ENCODE data around the gene ZNF133. TPM values are rescaled to one million over a fixed set of nuclear protein-coding genes. Genes with fewer than 3 reads are reported as not detected.
"Not testable (repeated sequence)": the region's sequence is repeated elsewhere in the genome, so short reads cannot be mapped to it uniquely, and the experiment has no call there.

ZNF133 gene
- total RNA-seq, 1 donor: 1.5 TPM

GRCh38 chr20:18267815-18268214 is 20.5 kb upstream of the ZNF133 start:
- no peaks in the 10 kb centered on the region for H3K27me3 ChIP-seq (ENCODE audit: insufficient read depth, low read length)
- no peaks in the 10 kb centered on the region for H3K4me1 ChIP-seq (ENCODE audit: insufficient read depth, low read length)
- no peaks in the 10 kb centered on the region for H3K9me3 ChIP-seq (ENCODE audit: low read depth, low read length)
- H3K4me3 ChIP-seq (ENCODE audit: low read length): no peak overlapping the region

- Histone ChIP-seq H3K27me3 (ENCODE audit: insufficient read depth, low read length) (peaks cover 3% of the 10 kb centered on the region), H3K4me1 (ENCODE audit: insufficient read depth, low read length) (no peaks in the 10 kb centered on the region), H3K4me3 (ENCODE audit: low read length) (no peak overlapping the region), H3K9me3 (ENCODE audit: low read depth, low read length) (no peaks in the 10 kb centered on the region)
Measured at GRCh38 chr20:18271160-18271559, 17.2 kb upstream of the ZNF133 start.

GRCh38 chr20:18272451-18272850 is 15.9 kb upstream of the ZNF133 start:
- Histone ChIP-seq H3K4me3 (ENCODE audit: low read length) (no peak overlapping the region), H3K27me3 (ENCODE audit: insufficient read depth, low read length) (peaks cover 5% of the 10 kb centered on the region), H3K9me3 (ENCODE audit: low read depth, low read length) (no peaks in the 10 kb centered on the region), H3K4me1 (ENCODE audit: insufficient read depth, low read length) (peaks cover 4% of the 10 kb centered on the region)

GRCh38 chr20:18273738-18274137 is 14.6 kb upstream of the ZNF133 start:
- Histone ChIP-seq H3K27me3 (ENCODE audit: insufficient read depth, low read length) (peaks cover 5% of the 10 kb centered on the region), H3K4me3 (ENCODE audit: low read length) (no peak overlapping the region), H3K4me1 (ENCODE audit: insufficient read depth, low read length) (peaks cover 4% of the 10 kb centered on the region), H3K9me3 (ENCODE audit: low read depth, low read length) (no peaks in the 10 kb centered on the region)

- H3K4me3 ChIP-seq (ENCODE audit: low read length); H3K4me1 ChIP-seq (ENCODE audit: insufficient read depth, low read length); H3K9me3 ChIP-seq (ENCODE audit: low read depth, low read length): not testable (repeated sequence)
- peaks cover 18% of the 10 kb centered on the region for H3K27me3 ChIP-seq (ENCODE audit: insufficient read depth, low read length)
Measured at GRCh38 chr20:18275960-18276359, 12.4 kb upstream of the ZNF133 start.

- Histone ChIP-seq H3K4me1 (ENCODE audit: insufficient read depth, low read length) (peaks cover 4% of the 10 kb centered on the region), H3K27me3 (ENCODE audit: insufficient read depth, low read length) (peaks cover 21% of the 10 kb centered on the region), H3K4me3 (ENCODE audit: low read length) (no peak overlapping the region), H3K9me3 (ENCODE audit: low read depth, low read length) (no peaks in the 10 kb centered on the region)
Measured at GRCh38 chr20:18276821-18277220, 11.5 kb upstream of the ZNF133 start.

GRCh38 chr20:18279242-18279641 is 9.1 kb upstream of the ZNF133 start:
- peaks cover 4% of the 10 kb centered on the region for H3K4me1 ChIP-seq (ENCODE audit: insufficient read depth, low read length)
- peaks cover 37% of the 10 kb centered on the region for H3K27me3 ChIP-seq (ENCODE audit: insufficient read depth, low read length)
- no peaks in the 10 kb centered on the region for H3K9me3 ChIP-seq (ENCODE audit: low read depth, low read length)
- no peak overlapping the region for H3K4me3 ChIP-seq (ENCODE audit: low read length)

GRCh38 chr20:18284805-18285533 is 3.4 kb upstream of the ZNF133 start:
- peaks cover 13% of the 10 kb centered on the region for H3K4me1 ChIP-seq (ENCODE audit: insufficient read depth, low read length)
- peaks cover 46% of the 10 kb centered on the region for H3K27me3 ChIP-seq (ENCODE audit: insufficient read depth, low read length)
- H3K9me3 ChIP-seq (ENCODE audit: low read depth, low read length): peaks cover 14% of the 10 kb centered on the region
- no peak overlapping the region for H3K4me3 ChIP-seq (ENCODE audit: low read length)

- peaks cover 14% of the 10 kb centered on the region for H3K9me3 ChIP-seq (ENCODE audit: low read depth, low read length)
- H3K4me3 ChIP-seq (ENCODE audit: low read length): peak overlapping the region; percentile 86
- peaks cover 13% of the 10 kb centered on the region for H3K4me1 ChIP-seq (ENCODE audit: insufficient read depth, low read length)
- H3K27me3 ChIP-seq (ENCODE audit: insufficient read depth, low read length): peaks cover 34% of the 10 kb centered on the region
Measured at GRCh38 chr20:18287546-18287914, 797 bp upstream of the ZNF133 start.

GRCh38 chr20:18288749-18289267 is 481 bp downstream of the ZNF133 start:
- Histone ChIP-seq H3K4me3 (ENCODE audit: low read length) (peak overlapping the region; percentile 86), H3K9me3 (ENCODE audit: low read depth, low read length) (peaks cover 14% of the 10 kb centered on the region), H3K27me3 (ENCODE audit: insufficient read depth, low read length) (peaks cover 24% of the 10 kb centered on the region), H3K4me1 (ENCODE audit: insufficient read depth, low read length) (peaks cover 13% of the 10 kb centered on the region)

- Histone ChIP-seq H3K27me3 (ENCODE audit: insufficient read depth, low read length) (peaks cover 22% of the 10 kb centered on the region), H3K4me1 (ENCODE audit: insufficient read depth, low read length) (peaks cover 13% of the 10 kb centered on the region), H3K9me3 (ENCODE audit: low read depth, low read length) (peaks cover 14% of the 10 kb centered on the region), H3K4me3 (ENCODE audit: low read length) (no peak overlapping the region)
Measured at GRCh38 chr20:18289306-18289705, 979 bp downstream of the ZNF133 start.

GRCh38 chr20:18299364-18299763 is 11.0 kb downstream of the ZNF133 start:
- Histone ChIP-seq H3K9me3 (ENCODE audit: low read depth, low read length) (no peaks in the 10 kb centered on the region), H3K4me3 (ENCODE audit: low read length) (no peak overlapping the region), H3K27me3 (ENCODE audit: insufficient read depth, low read length) (no peaks in the 10 kb centered on the region), H3K4me1 (ENCODE audit: insufficient read depth, low read length) (no peaks in the 10 kb centered on the region)

GRCh38 chr20:18304618-18305017 is 16.3 kb downstream of the ZNF133 start:
- H3K27me3 ChIP-seq (ENCODE audit: insufficient read depth, low read length): no peaks in the 10 kb centered on the region
- no peaks in the 10 kb centered on the region for H3K9me3 ChIP-seq (ENCODE audit: low read depth, low read length)
- H3K4me3 ChIP-seq (ENCODE audit: low read length): no peak overlapping the region
- H3K4me1 ChIP-seq (ENCODE audit: insufficient read depth, low read length): no peaks in the 10 kb centered on the region

- H3K4me3 ChIP-seq (ENCODE audit: low read length): no peak overlapping the region
- no peaks in the 10 kb centered on the region for H3K27me3 ChIP-seq (ENCODE audit: insufficient read depth, low read length)
- H3K4me1 ChIP-seq (ENCODE audit: insufficient read depth, low read length): no peaks in the 10 kb centered on the region
- no peaks in the 10 kb centered on the region for H3K9me3 ChIP-seq (ENCODE audit: low read depth, low read length)
Measured at GRCh38 chr20:18307301-18307700, 19.0 kb downstream of the ZNF133 start.

GRCh38 chr20:18310051-18310450 is 21.7 kb downstream of the ZNF133 start:
- Histone ChIP-seq H3K4me3 (ENCODE audit: low read length) (no peak overlapping the region), H3K4me1 (ENCODE audit: insufficient read depth, low read length) (no peaks in the 10 kb centered on the region), H3K27me3 (ENCODE audit: insufficient read depth, low read length) (no peaks in the 10 kb centered on the region), H3K9me3 (ENCODE audit: low read depth, low read length) (no peaks in the 10 kb centered on the region)

GRCh38 chr20:18310592-18310991 is 22.3 kb downstream of the ZNF133 start:
- Histone ChIP-seq H3K27me3 (ENCODE audit: insufficient read depth, low read length) (no peaks in the 10 kb centered on the region), H3K4me3 (ENCODE audit: low read length) (no peak overlapping the region), H3K9me3 (ENCODE audit: low read depth, low read length) (no peaks in the 10 kb centered on the region), H3K4me1 (ENCODE audit: insufficient read depth, low read length) (no peaks in the 10 kb centered on the region)
